DOHH2 (cell line): ENCODE measurements around the gene ATP13A3.
"Not testable (repeated sequence)": the region's sequence is repeated elsewhere in the genome, so short reads cannot be mapped to it uniquely, and the experiment has no call there.

Source experiments
- H3F3A ChIP-seq: fragments of 200-600 bp; sonication (generic), shearing (Covaris generic); 2 replicates; pipeline ENCODE4 v1.6.0; 2016; ENCODE audit warnings: antibody characterized with exemption, mild to moderate bottlenecking; ENCODE audit not compliant: control insufficient read depth, insufficient read depth
- H3K27ac ChIP-seq: fragments of 200-600 bp; sonication (generic); 2 replicates; pipeline ENCODE4 v1.5.1; 2014; ENCODE audit warnings: low read depth, mild to moderate bottlenecking, low read length, moderate library complexity
- H3K27me3 ChIP-seq: fragments of 200-600 bp; sonication (generic); 2 replicates; pipeline ENCODE4 v1.6.1; 2014; ENCODE audit warnings: mild to moderate bottlenecking, low read length, mixed read lengths; ENCODE audit not compliant: control insufficient read depth
- H3K36me3 ChIP-seq: fragments of 200-600 bp; sonication (generic); 2 replicates; pipeline ENCODE4 v1.6.1; 2014; ENCODE audit warnings: mild to moderate bottlenecking, low read length, moderate library complexity, mixed read lengths; ENCODE audit not compliant: control insufficient read depth
- H3K4me1 ChIP-seq: fragments of 200-600 bp; sonication (generic); 2 replicates; pipeline ENCODE4 v1.6.1; 2014; ENCODE audit warnings: mild to moderate bottlenecking, low read length, mixed read lengths; ENCODE audit not compliant: control insufficient read depth
- H3K4me2 ChIP-seq: fragments of 200-600 bp; sonication (generic); 2 replicates; pipeline ENCODE4 v1.6.0; 2014; ENCODE audit warnings: mild to moderate bottlenecking, low read length, moderate library complexity
- H3K4me3 ChIP-seq: fragments of 200-600 bp; sonication (generic); 2 replicates; pipeline ENCODE4 v1.5.1; 2014; ENCODE audit warnings: mild to moderate bottlenecking, low read length, mixed read lengths
- H3K79me2 ChIP-seq: fragments of 200-600 bp; sonication (generic); 2 replicates; pipeline ENCODE4 v1.6.1; 2014; ENCODE audit warnings: mild to moderate bottlenecking, low read length, mixed read lengths; ENCODE audit not compliant: control insufficient read depth
- H3K9me2 ChIP-seq: fragments of 200-600 bp; sonication (generic); replicated peaks from 2 replicates; pipeline ENCODE4 v1.6.1; 2014; ENCODE audit warnings: mild to moderate bottlenecking, low read length, mixed read lengths; ENCODE audit not compliant: control insufficient read depth
- H3K9me3 ChIP-seq: fragments of 200-600 bp; sonication (generic); 2 replicates; pipeline ENCODE4 v1.6.1; 2014; ENCODE audit warnings: antibody characterized with exemption, low read length, mixed read lengths; ENCODE audit not compliant: control insufficient read depth, insufficient read depth
- H4K20me1 ChIP-seq: fragments of 200-600 bp; sonication (generic); 2 replicates; pipeline ENCODE4 v1.6.0; 2014; ENCODE audit warnings: low read depth, mild to moderate bottlenecking, antibody characterized with exemption, low read length, moderate library complexity; ENCODE audit not compliant: control insufficient read depth, insufficient read depth
- EZH2phosphoT487 ChIP-seq: fragments of 200-600 bp; sonication (generic); IDR thresholded peaks from 2 replicates; pipeline ENCODE4 v1.6.1; 2017; ENCODE audit warnings: borderline replicate concordance, mild to moderate bottlenecking, antibody characterized with exemption, low read length, moderate library complexity, mixed read lengths
- TF ChIP-seq, protein P1 (sequence below): fragments of 200-600 bp; sonication (generic); IDR thresholded peaks from one replicate; pipeline ENCODE4 v1.5.1; 2014; ENCODE audit warnings: antibody characterized with exemption, mild to moderate bottlenecking, low read depth, low read length; ENCODE audit not compliant: poor library complexity, severe bottlenecking

Gene ATP13A3

DNA sequence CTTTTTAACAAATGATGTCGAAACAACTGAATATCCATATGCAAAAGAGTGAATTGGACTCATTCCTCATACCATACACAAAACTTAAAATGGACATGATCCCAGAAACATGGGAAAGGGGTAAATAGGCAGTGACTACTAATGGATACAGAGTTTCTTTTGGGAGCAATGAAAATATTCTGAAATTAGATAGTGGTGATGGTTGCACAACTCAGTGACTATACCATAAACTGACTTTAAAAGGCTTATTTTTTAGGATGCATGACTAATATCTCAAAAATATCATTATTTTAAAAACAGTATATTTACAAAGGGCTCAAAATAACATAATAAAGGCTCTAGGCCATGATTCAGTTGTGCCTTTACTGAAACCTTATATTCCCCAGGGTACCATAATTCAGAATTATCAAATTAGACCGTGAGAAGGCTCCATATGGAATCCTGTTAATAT is 16.3 kb upstream of the ATP13A3 start:
- Histone ChIP-seq H3K9me2 (no peaks in the 10 kb centered on the region), H3K4me1 (peaks cover under 1% of the 10 kb centered on the region; the same call in 1 of the 2 replicates), H4K20me1 (no peaks in the 10 kb centered on the region), H3K4me3 (no peak overlapping the region), H3K9me3 (no peaks in the 10 kb centered on the region), H3K4me2 (no peak overlapping the region), H3K27me3 (no peaks in the 10 kb centered on the region; the same call in 1 of the 2 replicates), H3K27ac (no peak overlapping the region), H3K36me3 (no peaks in the 10 kb centered on the region), H3F3A (no peaks in the 10 kb centered on the region), H3K79me2 (no peaks in the 10 kb centered on the region)
- TF ChIP-seq, protein P1, sequence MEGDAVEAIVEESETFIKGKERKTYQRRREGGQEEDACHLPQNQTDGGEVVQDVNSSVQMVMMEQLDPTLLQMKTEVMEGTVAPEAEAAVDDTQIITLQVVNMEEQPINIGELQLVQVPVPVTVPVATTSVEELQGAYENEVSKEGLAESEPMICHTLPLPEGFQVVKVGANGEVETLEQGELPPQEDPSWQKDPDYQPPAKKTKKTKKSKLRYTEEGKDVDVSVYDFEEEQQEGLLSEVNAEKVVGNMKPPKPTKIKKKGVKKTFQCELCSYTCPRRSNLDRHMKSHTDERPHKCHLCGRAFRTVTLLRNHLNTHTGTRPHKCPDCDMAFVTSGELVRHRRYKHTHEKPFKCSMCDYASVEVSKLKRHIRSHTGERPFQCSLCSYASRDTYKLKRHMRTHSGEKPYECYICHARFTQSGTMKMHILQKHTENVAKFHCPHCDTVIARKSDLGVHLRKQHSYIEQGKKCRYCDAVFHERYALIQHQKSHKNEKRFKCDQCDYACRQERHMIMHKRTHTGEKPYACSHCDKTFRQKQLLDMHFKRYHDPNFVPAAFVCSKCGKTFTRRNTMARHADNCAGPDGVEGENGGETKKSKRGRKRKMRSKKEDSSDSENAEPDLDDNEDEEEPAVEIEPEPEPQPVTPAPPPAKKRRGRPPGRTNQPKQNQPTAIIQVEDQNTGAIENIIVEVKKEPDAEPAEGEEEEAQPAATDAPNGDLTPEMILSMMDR = no peak
- no peak for TF ChIP-seq EZH2phosphoT487

DNA sequence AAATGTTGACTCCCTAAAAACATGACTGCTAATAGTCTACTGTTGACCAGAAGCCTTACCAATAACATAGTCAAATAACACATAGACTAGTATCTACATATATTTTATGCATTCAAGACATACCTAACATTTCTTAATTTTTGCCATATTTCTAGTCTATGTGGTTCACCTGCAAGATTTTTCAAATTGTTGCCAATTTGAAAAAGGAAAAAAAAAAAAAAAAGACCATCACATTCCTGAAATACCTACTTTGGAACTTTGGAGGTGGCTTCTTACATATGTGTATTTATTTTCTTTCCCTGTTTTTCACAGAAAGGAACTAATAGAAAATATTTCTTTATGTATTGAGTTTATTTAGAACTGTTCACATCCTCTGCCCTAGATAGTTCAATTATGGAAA is 13.4 kb upstream of the ATP13A3 start:
- TF ChIP-seq EZH2phosphoT487 = no peak
- TF ChIP-seq, protein P1 = no peak
- Histone ChIP-seq H3K9me2 (no peaks in the 10 kb centered on the region), H4K20me1 (no peaks in the 10 kb centered on the region), H3K4me2 (no peak overlapping the region), H3K27ac (no peak overlapping the region), H3K4me1 (peaks cover 13% of the 10 kb centered on the region), H3K27me3 (no peaks in the 10 kb centered on the region), H3K9me3 (no peaks in the 10 kb centered on the region), H3F3A (no peaks in the 10 kb centered on the region), H3K36me3 (no peaks in the 10 kb centered on the region), H3K79me2 (no peaks in the 10 kb centered on the region), H3K4me3 (no peak overlapping the region)

DNA sequence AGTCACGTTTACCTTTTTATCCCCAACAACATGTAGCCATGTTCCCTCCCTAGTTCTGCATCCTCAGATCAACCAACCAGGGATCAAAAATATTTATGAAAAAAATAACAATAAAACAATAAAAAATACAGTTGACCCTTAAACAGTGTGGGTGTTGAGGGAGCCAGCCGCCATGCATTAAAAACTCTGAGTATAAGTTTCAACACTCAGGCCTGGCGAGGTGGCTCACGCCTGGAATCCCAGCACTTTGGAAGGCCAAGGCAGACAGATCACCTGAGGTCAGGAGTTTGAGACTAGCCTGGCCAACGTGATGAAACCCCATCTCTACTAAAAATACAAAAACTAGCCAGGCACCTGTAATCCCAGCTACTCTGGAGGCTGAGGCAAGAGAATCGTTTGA is 12.7 kb upstream of the ATP13A3 start:
- not testable (repeated sequence) for H3K36me3 ChIP-seq, H3K9me3 ChIP-seq, H3K27ac ChIP-seq, H3F3A ChIP-seq, H4K20me1 ChIP-seq, H3K79me2 ChIP-seq, H3K4me2 ChIP-seq, H3K27me3 ChIP-seq, H3K4me3 ChIP-seq, H3K9me2 ChIP-seq
- H3K4me1 ChIP-seq = peaks cover 13% of the 10 kb centered on the region

DNA sequence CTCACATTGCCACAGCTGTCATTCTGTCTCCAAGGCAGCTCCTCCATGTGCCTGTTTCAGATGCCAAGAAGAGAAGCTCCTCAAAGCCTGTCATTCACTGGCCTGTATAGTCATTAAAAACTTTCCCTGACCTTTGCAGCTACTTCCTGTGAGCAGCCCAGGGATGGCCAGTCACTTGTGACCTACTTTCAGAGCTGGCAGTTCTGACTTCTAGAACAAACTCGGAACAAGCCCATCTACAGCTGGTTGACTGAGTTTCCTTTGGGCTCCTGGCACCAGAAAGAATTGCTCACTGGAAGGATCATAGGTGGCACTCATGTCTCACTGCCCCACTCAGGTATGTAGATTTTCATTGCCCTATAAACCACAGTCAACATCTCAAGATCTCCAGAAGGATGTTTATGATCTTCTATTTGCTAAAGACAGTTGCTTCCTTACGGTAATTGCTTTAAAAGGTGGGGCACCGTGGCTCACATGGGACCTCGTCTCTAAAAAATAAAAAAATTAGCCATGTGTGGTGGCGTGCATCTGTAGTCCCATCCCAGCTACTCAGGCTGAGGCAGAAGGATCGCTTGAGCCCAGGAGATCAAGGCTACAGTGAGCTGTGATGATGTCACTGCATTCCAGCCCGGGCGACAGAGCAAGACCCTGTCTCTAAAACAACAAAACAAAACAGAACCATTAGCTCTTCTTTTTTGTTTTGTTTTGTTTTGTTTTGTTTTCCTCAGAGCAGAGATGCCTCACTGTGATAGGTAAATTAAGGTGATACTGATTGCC is 11.2 kb upstream of the ATP13A3 start:
- H3K4me2 ChIP-seq = no peak overlapping the region
- H3K79me2 ChIP-seq = no peaks in the 10 kb centered on the region
- H3K9me3 ChIP-seq = no peaks in the 10 kb centered on the region
- no peak overlapping the region for H3K27ac ChIP-seq
- no peak overlapping the region for H3K4me3 ChIP-seq
- TF ChIP-seq, protein P1 = no peak
- no peak for TF ChIP-seq EZH2phosphoT487
- no peaks in the 10 kb centered on the region for H4K20me1 ChIP-seq
- peaks cover 13% of the 10 kb centered on the region for H3K4me1 ChIP-seq
- no peaks in the 10 kb centered on the region for H3F3A ChIP-seq
- H3K27me3 ChIP-seq = no peaks in the 10 kb centered on the region
- H3K36me3 ChIP-seq = no peaks in the 10 kb centered on the region
- H3K9me2 ChIP-seq = no peaks in the 10 kb centered on the region
